Transverse colon (tissue), 4 donors: ENCODE measurements around the gene LPAR2. TPM values are rescaled to one million over a fixed set of nuclear protein-coding genes. Genes with fewer than 3 reads are reported as not detected.

Experiments
- DNase-seq: peaks from one replicate; pipeline ENCODE4 v3.0.0-alpha.2; 2019
- H3K27ac ChIP-seq, 4 donors: fragments of 200-600 bp; sonication (generic); 2 replicates each; pipeline ENCODE4 v1.5.1; 2016 to 2018; ENCODE audit warnings: inconsistent platforms in 4 of 4
- H3K27me3 ChIP-seq: fragments of 200-600 bp; sonication (generic); 2 replicates; pipeline ENCODE4 v1.5.1; 2017; ENCODE audit warnings: inconsistent platforms
- H3K36me3 ChIP-seq, 4 donors: fragments of 200-600 bp; sonication (generic); 2 replicates each; pipeline ENCODE4 v1.5.1; 2017 to 2019; ENCODE audit warnings: inconsistent platforms in 4 of 4
- H3K4me1 ChIP-seq, 4 donors: fragments of 200-600 bp; sonication (generic); 2 replicates each; pipeline ENCODE4 v1.5.1; 2017 to 2020; ENCODE audit warnings: inconsistent platforms in 4 of 4
- H3K4me3 ChIP-seq, 4 donors: fragments of 200-600 bp; sonication (generic); 1 replicate in 1 of 4; 2 replicates in 3 of 4; pipeline versions ENCODE4 v1.5.1 to v1.6.1; 2017 to 2019; ENCODE audit warnings: inconsistent platforms in 4 of 4
- H3K9me3 ChIP-seq, 2 donors: fragments of 200-600 bp; sonication (generic); 2 replicates each; pipeline ENCODE4 v1.5.1; 2017 to 2019; ENCODE audit warnings: inconsistent platforms in 2 of 2
- CTCF ChIP-seq, 5 experiments: fragments of 200-600 bp in 3 of 5; fragments of 450-650 bp in 2 of 5; sonication (generic) in 3 of 5; IDR thresholded peaks; 1 replicate in 2 of 5; 2 replicates in 3 of 5; pipeline ENCODE4 v1.5.1; 2016 to 2017; ENCODE audit warnings: antibody characterized with exemption in 5 of 5, inconsistent platforms in 3 of 5, mild to moderate bottlenecking in 2 of 5, moderate library complexity in 1 of 5
- EP300 ChIP-seq: sonication (generic); formaldehyde crosslinking; IDR thresholded peaks from one replicate; pipeline ENCODE4 v1.6.1; 2017; ENCODE audit warnings: antibody characterized with exemption, low read depth
- POLR2A ChIP-seq: fragments of 450-650 bp; IDR thresholded peaks from one replicate; pipeline ENCODE4 v1.6.1; 2016; ENCODE audit warnings: antibody characterized with exemption, mild to moderate bottlenecking, moderate library complexity
- POLR2AphosphoS5 ChIP-seq, 3 donors: sonication (generic); formaldehyde crosslinking; IDR thresholded peaks; one replicate each; pipeline ENCODE4 v1.6.1; 2016; ENCODE audit warnings: antibody characterized with exemption in 3 of 3
- WGBS, 2 donors: methylation state at CpG; one replicate each; pipeline ENCODE4 v1.1.5; 2018; ENCODE audit warnings: low coverage in 1 of 2; 5-methylcytosine and 5-hydroxymethylcytosine counted together
- in situ Hi-C, 4 donors: fragments of 200-750 bp; cut with MboI; loops; one replicate each; pipeline versions ENCODE4 v1.15.0 to v1.15.1; 2017; ENCODE audit warnings: low sequenced_read_pairs in 3 of 4, low pct_ligation_motif_present in 1 of 4, low pct_unique_long_range_greater_than_20kb in 1 of 4
- intact Hi-C: fragments of 100-400 bp; cut with DNase I; formaldehyde crosslinking; loops from one replicate; pipeline ENCODE4 v1.15.1; 2023; ENCODE audit warnings: low total_unique reads
- total RNA-seq, 4 donors: library from RNA; depleted of rRNA; stranded (reverse); fragments of >200 nt; gene quantifications; one replicate each; pipeline ENCODE4 v1.1.0, GENCODE V29; 2016

Gene LPAR2
- total RNA-seq, 4 donors from 2014 or later = 19.2 to 52.5 (median 32.6) TPM

GRCh38 chr19:19655051-19655594 is 27.1 kb upstream of the LPAR2 start:
- H3K9me3 ChIP-seq = no peaks in the 10 kb centered on the region
- H3K4me3 ChIP-seq = no peak overlapping the region
- 95% methylated on average over 22 of the region's 22 CpGs; no CpG with 5 or more reads in 1 of the 2 donors for WGBS, 2 donors
- H3K4me1 ChIP-seq = no peaks in the 10 kb centered on the region
- intact Hi-C loops = no loop called here
- no peak overlapping the region for H3K27ac ChIP-seq
- in situ Hi-C loops = no loop called here
- no peaks in the 10 kb centered on the region for H3K27me3 ChIP-seq
- no peak for DNase-seq
- H3K36me3 ChIP-seq = peaks cover 0 to 72% (median 39%) of the 10 kb centered on the region in 4 donors
- TF ChIP-seq CTCF (IDR thresholded peaks at IDR 0.05) (no peak), POLR2A (no peak), EP300 (no peak), POLR2AphosphoS5 (IDR thresholded peaks at IDR 0.05) (no peak)

- Histone ChIP-seq H3K27ac (no peak overlapping the region), H3K27me3 (no peaks in the 10 kb centered on the region), H3K36me3 (peaks cover 0 to 75% (median 39%) of the 10 kb centered on the region in 4 donors), H3K4me3 (no peak overlapping the region), H3K9me3 (no peaks in the 10 kb centered on the region), H3K4me1 (no peaks in the 10 kb centered on the region)
- TF ChIP-seq EP300 (no peak), POLR2A (no peak), POLR2AphosphoS5 (IDR thresholded peaks at IDR 0.05) (no peak), CTCF (IDR thresholded peaks at IDR 0.05) (no peak)
- DNase-seq = no peak
- in situ Hi-C loops (no loop called here), intact Hi-C loops (no loop called here)
- 96% methylated on average over 14 of the region's 15 CpGs; no CpG with 5 or more reads in 1 of the 2 donors for WGBS, 2 donors
These were observed 26.4 kb upstream of the LPAR2 start for GRCh38 chr19:19654441-19654840.

GRCh38 chr19:19653597-19654147 is 25.7 kb upstream of the LPAR2 start:
- Histone ChIP-seq H3K36me3 (peaks cover 0 to 70% (median 38%) of the 10 kb centered on the region in 4 donors), H3K4me3 (no peak overlapping the region), H3K9me3 (no peaks in the 10 kb centered on the region), H3K27ac (no peak overlapping the region), H3K4me1 (no peaks in the 10 kb centered on the region), H3K27me3 (no peaks in the 10 kb centered on the region)
- intact Hi-C loops (no loop called here), in situ Hi-C loops (no loop called here)
- 96% methylated on average over 23 of the region's 23 CpGs; no CpG with 5 or more reads in 1 of the 2 donors for WGBS, 2 donors
- DNase-seq = no peak
- TF ChIP-seq CTCF (IDR thresholded peaks at IDR 0.05) = no peak
- TF ChIP-seq POLR2A = no peak
- TF ChIP-seq EP300 = no peak
- TF ChIP-seq POLR2AphosphoS5 (IDR thresholded peaks at IDR 0.05) = no peak

GRCh38 chr19:19652482-19653295 is 24.7 kb upstream of the LPAR2 start:
- no peak for DNase-seq
- H3K27me3 ChIP-seq = no peaks in the 10 kb centered on the region
- no peak overlapping the region for H3K27ac ChIP-seq
- WGBS, 2 donors = 80 to 98% methylated on average over 2 to 15 of the region's 24 CpGs
- H3K4me1 ChIP-seq = no peaks in the 10 kb centered on the region
- no peak overlapping the region for H3K4me3 ChIP-seq
- TF ChIP-seq CTCF (IDR thresholded peaks at IDR 0.05) (no peak), POLR2A (no peak), EP300 (no peak), POLR2AphosphoS5 (IDR thresholded peaks at IDR 0.05) (no peak)
- peaks cover 0 to 63% (median 34%) of the 10 kb centered on the region in 4 donors for H3K36me3 ChIP-seq
- no peaks in the 10 kb centered on the region for H3K9me3 ChIP-seq
- in situ Hi-C loops = no loop called here
- intact Hi-C loops = no loop called here
